DMS153 treated with DMSO at 0.1 percent for 48 hours (cell line): ENCODE results near the gene NRF1.

ENCODE experiments used
- DNase-seq: peaks from one replicate; lab custom pipeline; 2025; ENCODE audit not compliant: unreplicated experiment; lab: John Stamatoyannopoulos, UW

The NRF1 gene

DNA sequence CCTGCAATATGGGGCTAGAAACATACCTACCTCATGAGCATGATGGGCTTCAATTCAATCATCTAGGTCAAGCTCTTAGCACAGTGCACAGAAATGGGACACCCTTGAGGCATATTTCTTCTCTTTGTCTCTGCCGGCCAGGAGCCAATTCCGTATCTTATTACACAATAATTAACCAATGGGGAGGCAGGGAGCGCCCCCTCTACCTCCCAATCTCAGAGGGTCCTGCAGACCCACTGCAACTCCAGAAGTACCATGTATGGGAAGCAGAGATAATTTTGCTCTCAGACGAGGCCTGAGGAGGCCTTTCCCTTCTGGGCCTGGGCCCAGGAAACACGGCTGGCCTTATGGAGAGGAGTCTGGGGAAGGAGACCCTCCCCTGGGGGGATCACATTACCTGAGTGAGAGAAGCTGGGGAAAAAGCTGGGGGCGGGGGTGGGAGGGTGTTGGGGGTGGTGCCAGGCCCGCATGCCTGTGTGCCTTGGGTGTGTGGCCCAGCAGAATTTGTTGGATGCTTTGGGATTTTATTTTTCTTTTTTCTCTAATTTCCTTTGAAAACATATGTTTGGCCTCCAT, 185.8 kb downstream of the NRF1 start:
- no peak for DNase-seq

DNA sequence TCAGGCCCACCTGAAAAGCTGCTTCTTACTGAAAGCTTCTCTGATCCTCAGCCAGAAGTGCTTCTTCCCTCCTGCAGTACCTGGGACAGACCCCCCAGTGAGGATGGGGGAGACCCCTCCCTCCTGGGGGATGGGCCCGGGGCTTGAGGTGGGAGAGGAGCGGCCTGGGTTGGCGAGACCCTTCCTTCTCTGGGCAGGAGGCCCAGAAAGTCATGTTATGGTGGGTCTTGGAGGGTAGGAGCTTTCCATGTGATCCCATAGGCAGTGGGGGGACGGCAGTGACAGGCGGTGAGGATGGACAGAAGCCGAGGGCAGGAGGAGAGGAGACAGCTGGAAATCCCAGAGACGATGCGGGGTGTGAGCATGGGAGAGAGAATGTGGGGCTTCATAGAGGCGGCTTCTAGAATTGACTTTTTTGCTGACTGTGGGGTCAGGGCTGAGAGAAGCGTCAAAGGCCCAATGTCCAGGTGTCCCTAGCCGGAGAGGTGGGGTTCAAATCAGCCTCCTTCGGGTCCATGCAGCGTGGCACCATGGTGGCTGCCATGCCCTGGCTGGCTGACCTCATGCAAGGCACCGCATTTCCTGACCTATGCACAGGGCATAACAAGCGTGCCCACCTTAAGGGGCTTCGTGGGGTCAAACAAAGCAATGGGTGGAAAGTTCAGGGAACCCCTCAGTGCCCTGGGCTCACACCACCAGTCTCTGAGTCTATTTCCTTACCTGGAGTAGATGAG, 187.3 kb downstream of the NRF1 start:
- DNase-seq, result no peak

DNA sequence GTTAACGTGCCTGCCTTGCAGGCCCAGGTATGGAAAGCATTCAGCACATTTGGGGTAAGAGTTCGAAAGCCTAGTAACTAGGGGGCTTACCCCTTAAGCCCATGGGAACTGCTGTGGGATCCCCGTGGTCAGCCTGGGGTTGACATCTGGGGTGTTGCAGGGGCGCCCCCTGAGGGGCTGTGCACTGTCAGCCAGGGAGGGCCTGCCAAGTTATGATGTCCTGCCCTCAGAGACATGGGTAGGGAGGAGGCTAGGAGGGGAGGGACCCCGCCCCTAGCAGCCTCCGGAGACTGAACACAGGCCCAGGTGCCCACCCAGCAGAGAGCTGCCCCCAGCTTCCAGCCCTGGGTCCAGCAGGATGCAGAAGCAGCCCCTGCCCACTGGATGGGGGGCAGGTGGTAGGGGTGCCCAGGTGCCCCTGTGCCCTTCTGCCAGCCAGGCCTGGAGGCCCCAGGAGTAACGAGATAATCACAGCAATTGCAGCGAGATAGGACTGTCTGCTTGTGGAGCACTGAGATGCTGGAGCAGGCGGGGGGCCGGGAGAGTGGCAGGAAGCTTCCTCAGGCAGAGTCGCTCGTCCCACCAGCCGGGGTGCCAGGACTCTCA, 187.9 kb downstream of the NRF1 start:
- no peak for DNase-seq

GRCh38 chr7:129800901-129801300, 189.4 kb downstream of the NRF1 start:
- DNase-seq, result no peak

- no peak for DNase-seq
Observed at GRCh38 chr7:129801882-129802281, 190.4 kb downstream of the NRF1 start.

DNA sequence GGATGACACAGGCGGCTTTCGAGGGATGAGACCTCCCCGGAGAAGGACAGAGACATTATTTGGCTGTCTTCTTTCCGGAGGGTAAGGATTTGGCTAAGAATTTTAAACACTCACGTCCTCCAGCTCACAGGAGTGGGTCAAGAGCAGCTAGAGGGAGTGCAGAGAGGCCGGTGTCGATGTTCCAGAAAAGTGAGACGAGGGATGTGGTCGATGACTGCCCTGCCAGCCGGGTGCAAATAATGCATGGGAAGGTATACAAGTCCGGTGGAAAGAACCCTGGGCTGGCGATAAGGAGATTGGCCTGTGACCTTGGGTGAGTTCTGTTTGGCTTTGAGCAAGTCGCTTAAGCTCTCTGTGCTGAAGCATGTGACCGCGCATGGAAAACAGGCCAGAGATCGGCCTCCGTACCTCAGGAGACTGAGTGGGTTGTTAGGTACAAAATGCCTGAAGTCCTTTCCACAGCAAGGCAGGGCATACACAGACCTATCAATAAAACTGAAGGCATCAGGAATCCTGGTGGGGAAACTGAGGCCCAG, 192.1 kb downstream of the NRF1 start:
- DNase-seq, result no peak

GRCh38 chr7:129804111-129804889, 192.8 kb downstream of the NRF1 start:
- DNase-seq, result no peak

DNA sequence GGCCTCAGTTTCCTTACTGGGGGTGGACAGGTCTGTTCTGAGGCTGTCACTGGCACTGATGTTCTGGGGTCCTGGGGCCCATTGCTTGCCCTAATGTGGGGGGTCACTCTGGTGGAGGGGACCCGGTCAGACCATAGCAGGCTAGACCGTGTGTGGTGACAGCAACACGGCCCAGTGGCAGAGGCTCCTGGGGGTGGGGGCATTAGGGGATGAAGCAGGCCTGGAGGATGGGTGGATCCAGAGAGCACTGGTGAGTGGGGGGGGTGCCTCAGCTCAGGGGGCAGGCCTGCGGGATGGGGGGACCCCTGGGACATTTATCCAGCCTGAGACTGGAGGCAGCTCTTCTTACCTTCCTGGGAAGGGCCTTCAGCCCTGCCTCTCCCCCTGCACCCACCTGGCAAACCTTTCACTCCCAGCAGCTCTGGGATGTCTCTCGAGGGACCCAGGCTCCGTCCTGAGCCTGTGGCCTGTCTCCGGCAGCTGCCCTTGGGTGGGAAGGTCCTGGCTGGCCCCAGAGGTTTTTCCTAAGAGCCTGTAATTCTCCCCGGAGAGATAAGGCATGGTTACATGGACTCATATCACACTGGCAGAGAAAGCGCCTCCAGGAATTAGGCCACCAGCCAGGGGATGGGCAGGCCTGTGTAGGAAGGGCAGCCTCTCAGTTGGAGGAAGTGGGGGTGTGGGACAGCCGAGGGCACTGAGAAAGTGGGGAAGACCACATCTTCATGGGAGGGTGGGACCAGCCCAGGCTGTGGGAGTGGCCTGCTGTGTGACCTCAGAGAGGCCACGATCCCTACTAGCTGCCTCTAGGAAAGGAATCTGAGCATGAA, 193.6 kb downstream of the NRF1 start:
- no peak for DNase-seq
